ENCODE results near the gene INTS1. TPM values are rescaled to one million over a fixed set of nuclear protein-coding genes. Genes with fewer than 3 reads are reported as not detected.

Gene INTS1
- total RNA-seq, 1 donor from 2014 or later: 91.0 TPM

DNA sequence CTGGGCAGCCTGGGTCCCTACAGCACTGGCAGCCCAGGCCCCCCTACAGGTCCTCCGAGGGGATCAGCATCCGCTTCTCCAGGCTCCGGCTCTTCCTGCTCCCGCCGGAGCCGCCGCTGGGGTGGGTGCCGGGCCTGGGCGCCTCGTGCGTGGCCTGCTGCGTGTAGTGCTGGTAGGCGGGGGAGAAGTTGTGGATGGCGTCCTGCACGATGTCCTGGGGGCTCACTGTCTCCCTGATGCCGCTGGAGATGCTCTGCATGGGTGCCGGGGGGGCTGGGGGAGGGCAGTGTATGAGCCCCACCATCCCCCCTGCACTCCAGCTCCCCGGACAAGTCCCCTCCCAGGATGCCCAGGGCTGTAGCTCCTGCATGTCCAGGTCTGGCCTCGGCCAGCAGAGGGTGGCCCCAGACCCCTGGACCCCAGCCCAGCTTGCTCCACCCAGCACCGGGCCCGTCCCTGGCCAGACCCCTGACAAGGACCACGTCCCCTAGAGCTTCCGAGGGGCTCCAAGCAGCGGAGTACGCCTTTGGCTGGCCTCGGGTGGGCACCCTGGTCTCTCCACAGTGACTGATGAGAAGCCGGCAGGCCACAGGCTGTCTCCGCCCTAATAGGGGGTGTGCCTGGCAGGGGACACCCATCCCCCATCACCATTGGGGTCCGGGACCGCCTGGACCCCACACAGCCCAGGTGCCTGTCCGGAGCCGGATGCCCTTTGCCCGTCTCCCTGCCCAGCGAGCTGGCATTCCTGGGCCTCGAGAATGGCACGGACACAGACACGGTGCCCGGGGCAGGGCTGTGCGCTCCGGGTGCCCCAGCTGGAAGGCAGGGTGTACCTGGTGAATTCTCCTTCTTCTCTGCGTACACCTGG is 43.0 kb upstream of the INTS1 start:
- no peaks in the 10 kb centered on the region for H3K9me3 Mint-ChIP-seq
- H3K4me1 Mint-ChIP-seq (ENCODE audit: low read depth): no peaks in the 10 kb centered on the region
- H3K27ac Mint-ChIP-seq: no peak overlapping the region
- intact Hi-C loops (cut with micrococcal nuclease): no loop called here
- H3K4me3 Mint-ChIP-seq (ENCODE audit: low read depth): no peak overlapping the region
- DNase-seq (ENCODE audit: low spot score): no peak
- H3K27me3 Mint-ChIP-seq (ENCODE audit: low read depth): no peaks in the 10 kb centered on the region
- no peaks in the 10 kb centered on the region for H3K36me3 Mint-ChIP-seq (ENCODE audit: low read depth)

DNA sequence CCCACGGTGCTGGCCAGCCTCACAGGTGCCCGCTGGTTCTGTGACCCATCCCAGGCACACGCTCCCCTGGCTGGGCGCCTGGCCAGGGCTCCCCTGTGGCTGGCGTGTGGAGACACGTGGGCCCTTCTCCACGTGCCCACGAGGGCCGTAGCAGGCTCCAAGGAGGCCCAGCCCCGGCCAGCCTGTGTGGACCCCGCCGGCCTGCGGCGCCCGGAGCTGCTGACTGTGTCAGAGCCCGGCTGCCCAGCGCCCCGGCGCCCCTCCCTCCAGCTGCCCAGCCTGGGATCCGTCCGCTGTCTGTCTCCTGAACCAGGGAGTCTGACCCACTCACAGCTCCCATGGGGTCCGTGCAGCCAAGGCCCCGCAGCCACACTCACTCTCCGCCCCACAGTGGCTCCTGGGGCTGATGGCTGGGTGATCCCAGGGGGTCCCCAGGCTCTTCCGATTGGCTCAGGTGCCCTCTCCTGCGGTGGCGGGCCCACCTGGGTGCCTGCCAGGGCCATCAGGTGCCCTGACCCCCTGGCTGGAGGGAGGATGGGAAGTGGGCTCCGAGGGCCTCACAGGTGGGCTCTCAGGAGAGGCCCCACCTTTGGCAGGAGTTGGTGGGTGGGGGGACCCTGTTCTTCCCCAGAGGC is 42.2 kb upstream of the INTS1 start:
- Mint-ChIP-seq H3K27me3 (ENCODE audit: low read depth) (no peaks in the 10 kb centered on the region), H3K36me3 (ENCODE audit: low read depth) (peaks cover 3% of the 10 kb centered on the region), H3K27ac (no peak overlapping the region), H3K4me1 (ENCODE audit: low read depth) (no peaks in the 10 kb centered on the region), H3K9me3 (no peaks in the 10 kb centered on the region), H3K4me3 (ENCODE audit: low read depth) (no peak overlapping the region)
- intact Hi-C loops (cut with micrococcal nuclease): no loop called here
- DNase-seq (ENCODE audit: low spot score): no peak

DNA sequence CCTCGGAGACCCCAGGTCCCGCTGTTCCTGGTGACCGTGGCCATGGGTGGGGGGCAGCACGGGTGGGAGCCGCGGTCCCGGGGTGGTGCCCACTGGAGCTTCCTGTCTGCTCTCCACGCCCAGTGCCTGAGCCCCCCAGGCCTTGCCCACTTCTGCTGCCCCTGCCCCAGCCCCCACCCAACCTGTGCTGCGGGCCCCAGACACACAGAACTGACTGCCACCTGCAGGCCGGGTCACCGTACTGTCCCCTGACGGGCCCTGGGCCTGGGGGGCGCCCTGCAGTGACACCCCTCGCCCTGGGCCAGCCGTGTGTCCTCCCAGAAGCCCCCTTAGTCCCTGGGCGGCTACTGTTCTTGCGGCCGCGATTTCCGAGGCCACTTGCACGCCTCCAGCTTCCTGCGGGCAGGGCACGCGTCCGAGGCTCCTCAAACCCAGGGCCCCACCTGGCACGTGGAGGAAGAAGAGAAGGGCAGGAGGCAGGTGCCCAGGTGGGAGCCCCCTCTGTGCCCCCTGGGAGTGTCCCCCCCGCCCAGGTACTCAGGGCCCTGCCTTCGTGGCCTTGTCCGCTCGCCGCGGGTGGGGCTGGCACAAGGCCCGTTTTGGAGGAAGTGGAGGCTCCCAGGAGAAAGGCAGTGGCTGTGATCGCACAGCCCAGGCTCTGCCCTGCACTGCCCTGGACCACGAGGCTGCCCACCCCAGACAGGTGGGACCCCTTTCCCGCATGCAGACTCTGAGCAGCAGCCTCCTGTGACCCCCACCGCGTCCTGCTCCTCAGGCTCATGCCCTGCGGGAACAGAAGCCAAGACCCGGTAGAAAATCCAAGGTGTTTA is 41.4 kb upstream of the INTS1 start:
- Mint-ChIP-seq H3K4me3 (ENCODE audit: low read depth) (no peak overlapping the region), H3K27me3 (ENCODE audit: low read depth) (no peaks in the 10 kb centered on the region), H3K36me3 (ENCODE audit: low read depth) (peaks cover 8% of the 10 kb centered on the region), H3K27ac (no peak overlapping the region), H3K4me1 (ENCODE audit: low read depth) (no peaks in the 10 kb centered on the region), H3K9me3 (no peaks in the 10 kb centered on the region)
- DNase-seq (ENCODE audit: low spot score): no peak
- intact Hi-C loops (cut with micrococcal nuclease): no loop called here

GRCh38 chr7:1544896-1545416 is 40.8 kb upstream of the INTS1 start:
- intact Hi-C loops (cut with micrococcal nuclease): no loop called here
- DNase-seq (ENCODE audit: low spot score): no peak
- Mint-ChIP-seq H3K4me3 (ENCODE audit: low read depth) (no peak overlapping the region), H3K27ac (no peak overlapping the region), H3K27me3 (ENCODE audit: low read depth) (no peaks in the 10 kb centered on the region), H3K9me3 (no peaks in the 10 kb centered on the region), H3K36me3 (ENCODE audit: low read depth) (peaks cover 8% of the 10 kb centered on the region), H3K4me1 (ENCODE audit: low read depth) (no peaks in the 10 kb centered on the region)

DNA sequence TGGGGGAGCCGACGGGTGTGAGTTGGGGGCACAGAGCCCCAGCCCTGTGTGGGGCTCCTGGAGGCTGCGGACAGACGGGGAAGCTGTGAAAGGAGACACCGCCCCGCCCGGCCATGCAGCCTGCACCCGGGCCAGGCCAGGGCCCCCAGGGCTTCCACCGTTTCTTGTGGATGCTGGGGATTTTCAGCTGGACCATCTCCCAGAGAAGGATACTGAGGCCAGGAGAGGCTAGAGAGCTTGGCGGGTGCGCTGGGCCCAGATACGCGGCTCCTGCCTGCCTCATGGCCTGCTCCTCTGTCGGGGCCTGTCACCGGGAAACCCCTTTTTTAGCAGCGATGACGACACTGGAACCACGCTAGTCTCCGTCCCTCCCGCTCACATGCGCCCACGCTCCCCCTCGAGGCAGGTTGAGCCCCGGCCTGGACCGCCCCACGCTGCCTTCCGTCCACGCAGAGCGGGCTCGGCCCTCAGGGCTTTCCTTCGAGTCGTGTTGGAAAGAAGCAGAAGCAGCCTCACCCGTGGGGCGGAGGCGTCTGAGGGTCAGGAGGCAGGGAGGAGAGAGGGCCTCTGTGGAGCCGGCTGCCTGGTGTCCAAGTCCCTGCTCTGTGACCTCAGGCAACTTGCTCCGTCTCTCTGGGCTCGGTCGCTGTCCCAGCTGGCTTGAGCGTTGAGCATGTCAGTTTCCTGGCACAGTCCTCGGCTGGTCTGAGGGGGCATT is 40.1 kb upstream of the INTS1 start:
- no peak overlapping the region for H3K27ac Mint-ChIP-seq
- H3K4me3 Mint-ChIP-seq (ENCODE audit: low read depth): no peak overlapping the region
- DNase-seq (ENCODE audit: low spot score): no peak
- H3K9me3 Mint-ChIP-seq: no peaks in the 10 kb centered on the region
- no peaks in the 10 kb centered on the region for H3K4me1 Mint-ChIP-seq (ENCODE audit: low read depth)
- H3K36me3 Mint-ChIP-seq (ENCODE audit: low read depth): peaks cover 11% of the 10 kb centered on the region
- intact Hi-C loops (cut with micrococcal nuclease): no loop called here
- no peaks in the 10 kb centered on the region for H3K27me3 Mint-ChIP-seq (ENCODE audit: low read depth)

- DNase-seq (ENCODE audit: low spot score): no peak
- no peaks in the 10 kb centered on the region for H3K27me3 Mint-ChIP-seq (ENCODE audit: low read depth)
- no peaks in the 10 kb centered on the region for H3K4me1 Mint-ChIP-seq (ENCODE audit: low read depth)
- H3K4me3 Mint-ChIP-seq (ENCODE audit: low read depth): no peak overlapping the region
- no peaks in the 10 kb centered on the region for H3K9me3 Mint-ChIP-seq
- intact Hi-C loops (cut with micrococcal nuclease): no loop called here
- H3K27ac Mint-ChIP-seq: no peak overlapping the region
- peaks cover 11% of the 10 kb centered on the region for H3K36me3 Mint-ChIP-seq (ENCODE audit: low read depth)
Observed at GRCh38 chr7:1543826-1544177, 39.6 kb upstream of the INTS1 start.

GRCh38 chr7:1542841-1543747 is 38.9 kb upstream of the INTS1 start:
- H3K9me3 Mint-ChIP-seq: no peaks in the 10 kb centered on the region
- H3K36me3 Mint-ChIP-seq (ENCODE audit: low read depth): peaks cover 11% of the 10 kb centered on the region
- H3K4me3 Mint-ChIP-seq (ENCODE audit: low read depth): no peak overlapping the region
- no peaks in the 10 kb centered on the region for H3K4me1 Mint-ChIP-seq (ENCODE audit: low read depth)
- no peak overlapping the region for H3K27ac Mint-ChIP-seq
- no peaks in the 10 kb centered on the region for H3K27me3 Mint-ChIP-seq (ENCODE audit: low read depth)
- DNase-seq (ENCODE audit: low spot score): no peak
- intact Hi-C loops (cut with micrococcal nuclease): no loop called here

DNA sequence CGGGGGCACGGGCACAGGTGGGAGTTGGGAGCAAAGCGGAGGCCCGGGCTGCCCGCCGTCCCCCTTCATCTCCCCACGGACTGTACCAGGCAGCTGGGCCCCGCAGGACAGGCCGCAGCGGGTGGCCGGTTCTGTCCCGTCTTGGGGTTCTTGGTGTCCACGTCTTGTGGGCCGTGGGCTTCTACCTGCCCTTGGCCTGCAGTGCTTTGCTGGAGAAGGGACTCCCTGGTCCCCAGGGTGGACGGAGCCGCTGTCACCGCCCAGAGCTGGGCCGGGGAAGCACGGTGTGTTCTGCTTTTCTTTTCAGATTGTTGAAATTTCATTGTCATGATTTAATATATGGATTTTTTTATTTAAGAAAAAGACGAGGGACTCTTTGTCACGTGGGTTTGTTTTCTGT is 38.1 kb upstream of the INTS1 start:
- Mint-ChIP-seq H3K27ac (no peak overlapping the region), H3K27me3 (ENCODE audit: low read depth) (no peaks in the 10 kb centered on the region), H3K36me3 (ENCODE audit: low read depth) (peaks cover 11% of the 10 kb centered on the region), H3K4me3 (ENCODE audit: low read depth) (no peak overlapping the region), H3K4me1 (ENCODE audit: low read depth) (no peaks in the 10 kb centered on the region), H3K9me3 (no peaks in the 10 kb centered on the region)
- intact Hi-C loops (cut with micrococcal nuclease): no loop called here
- no peak for DNase-seq (ENCODE audit: low spot score)

DNA sequence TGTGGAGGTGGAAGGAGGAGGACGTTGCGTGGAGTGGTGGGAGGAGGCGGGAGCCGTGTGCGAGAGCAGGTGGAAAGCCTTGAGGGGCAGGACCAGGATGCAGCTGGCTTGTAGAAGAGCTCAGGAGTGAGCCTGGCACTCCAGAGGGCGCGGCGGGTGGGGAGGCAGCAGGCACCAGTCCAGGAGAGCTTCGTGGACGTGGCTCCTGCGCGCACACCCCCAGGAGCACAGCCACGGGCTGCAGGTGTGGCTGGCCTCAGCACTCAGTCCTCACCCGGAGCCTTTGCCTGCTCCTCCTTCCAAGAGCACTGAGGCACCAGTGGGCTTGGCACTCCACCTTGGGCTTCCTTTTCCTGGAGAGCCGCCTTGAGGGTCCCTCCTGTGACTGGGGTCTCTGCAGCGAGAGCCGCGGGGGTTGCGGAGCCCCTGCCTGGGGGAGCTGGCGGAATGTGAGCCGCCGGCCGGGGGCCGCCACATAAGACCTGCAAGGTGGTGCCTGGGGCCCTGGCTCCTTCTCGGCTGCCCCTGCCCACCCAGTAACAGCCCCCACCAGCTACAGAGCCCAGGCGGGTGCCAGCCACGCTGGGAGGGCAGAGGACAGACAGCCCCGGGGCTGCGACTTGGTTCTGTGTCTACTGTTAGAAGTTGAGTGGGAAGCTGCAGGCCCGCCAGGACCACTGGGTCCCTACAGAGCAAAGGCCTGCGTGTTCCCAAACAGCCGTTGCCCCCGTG is 37.4 kb upstream of the INTS1 start:
- Mint-ChIP-seq H3K27ac (no peak overlapping the region), H3K36me3 (ENCODE audit: low read depth) (peaks cover 11% of the 10 kb centered on the region), H3K27me3 (ENCODE audit: low read depth) (no peaks in the 10 kb centered on the region)

GRCh38 chr7:1540776-1541271 is 36.6 kb upstream of the INTS1 start:
- no peaks in the 10 kb centered on the region for H3K27me3 Mint-ChIP-seq (ENCODE audit: low read depth)
- H3K36me3 Mint-ChIP-seq (ENCODE audit: low read depth): peaks cover 14% of the 10 kb centered on the region
- H3K4me3 Mint-ChIP-seq (ENCODE audit: low read depth): no peak overlapping the region
- intact Hi-C loops (cut with micrococcal nuclease): no loop called here
- DNase-seq (ENCODE audit: low spot score): no peak
- H3K9me3 Mint-ChIP-seq: no peaks in the 10 kb centered on the region
- H3K27ac Mint-ChIP-seq: no peak overlapping the region
- H3K4me1 Mint-ChIP-seq (ENCODE audit: low read depth): peaks cover 2% of the 10 kb centered on the region

More for the DNA sequence above, 37.4 kb upstream of the INTS1 start:
- intact Hi-C loops (cut with micrococcal nuclease): no loop called here
- Mint-ChIP-seq H3K4me3 (ENCODE audit: low read depth) (no peak overlapping the region), H3K9me3 (no peaks in the 10 kb centered on the region), H3K4me1 (ENCODE audit: low read depth) (no peaks in the 10 kb centered on the region)
- no peak for DNase-seq (ENCODE audit: low spot score)
